Fibroblast of skin of back (primary cell): ENCODE data around the gene USP17L30. TPM values are rescaled to one million over a fixed set of nuclear protein-coding genes. Genes with fewer than 3 reads are reported as not detected.
"Not testable (repeated sequence)": the region's sequence is repeated elsewhere in the genome, so short reads cannot be mapped to it uniquely, and the experiment has no call there.

Source experiments
- DNase-seq: peaks from one replicate; pipeline ENCODE4 v3.0.0-alpha.2; 2013
- polyA plus RNA-seq, 2 experiments: library from polyadenylated mRNA; unstranded; fragments of 120-200 nt; gene quantifications; one replicate each; pipeline ENCODE4 v1.2.1, GENCODE V29; 2013; ENCODE audit not compliant: insufficient read length in 2 of 2

The USP17L30 gene
- not detected for polyA plus RNA-seq (2013, experiment 1 of 2; ENCODE audit: insufficient read length)
- not detected for polyA plus RNA-seq (2013, experiment 2 of 2; ENCODE audit: insufficient read length)

DNA sequence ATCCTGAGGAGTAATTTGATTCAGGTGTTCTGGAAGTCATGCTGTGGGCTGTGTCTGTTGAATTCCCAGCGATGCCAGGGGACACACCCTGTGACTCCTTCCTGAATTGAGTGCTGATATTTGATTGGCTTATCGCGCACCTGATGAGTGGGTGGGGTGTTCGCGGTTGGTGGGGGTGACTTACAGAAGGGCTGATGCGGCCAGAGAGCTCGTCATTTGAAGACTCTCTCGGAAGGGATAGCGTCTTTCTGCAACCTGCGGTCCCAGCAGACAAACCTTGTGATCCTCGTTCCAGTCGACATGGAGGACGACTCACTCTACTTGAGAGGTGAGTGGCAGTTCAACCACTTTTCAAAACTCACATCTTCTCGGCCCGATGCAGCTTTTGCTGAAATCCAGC, at the start of gene USP17L30:
TSS of gene USP17L30 (plus strand) at position 301 of the 400 bp plus-strand sequence. CDS start at position 301, 0 bp downstream.
- not testable (repeated sequence) for DNase-seq

DNA sequence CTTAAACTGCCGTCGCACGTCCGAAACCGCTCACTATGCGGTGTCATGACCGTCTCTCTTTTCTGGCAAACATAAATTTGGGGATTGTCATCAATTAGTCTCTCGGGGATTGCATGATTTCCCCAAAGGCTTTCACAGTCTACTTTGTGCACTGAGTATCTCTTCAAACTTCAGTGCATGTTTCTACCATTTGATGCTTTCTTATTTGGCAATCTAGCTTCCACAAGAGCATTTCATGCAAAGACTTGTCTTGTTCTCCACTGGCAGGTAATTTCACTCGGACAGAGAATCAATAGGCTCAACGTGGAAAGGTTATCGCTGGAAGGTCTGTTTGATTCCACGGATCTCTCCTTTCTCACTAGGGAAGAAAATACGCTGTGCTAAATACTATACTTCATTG, 38.7 kb upstream of the USP17L30 start:
- not testable (repeated sequence) for DNase-seq

- not testable (repeated sequence) for DNase-seq
Observed at GRCh38 chr4:9324865-9325264, 38.1 kb upstream of the USP17L30 start, which contains the start of gene USP17L24. USP17L24 (plus strand) TSS chr4:9325165; CDS start chr4:9325165, 0 bp downstream.

DNA sequence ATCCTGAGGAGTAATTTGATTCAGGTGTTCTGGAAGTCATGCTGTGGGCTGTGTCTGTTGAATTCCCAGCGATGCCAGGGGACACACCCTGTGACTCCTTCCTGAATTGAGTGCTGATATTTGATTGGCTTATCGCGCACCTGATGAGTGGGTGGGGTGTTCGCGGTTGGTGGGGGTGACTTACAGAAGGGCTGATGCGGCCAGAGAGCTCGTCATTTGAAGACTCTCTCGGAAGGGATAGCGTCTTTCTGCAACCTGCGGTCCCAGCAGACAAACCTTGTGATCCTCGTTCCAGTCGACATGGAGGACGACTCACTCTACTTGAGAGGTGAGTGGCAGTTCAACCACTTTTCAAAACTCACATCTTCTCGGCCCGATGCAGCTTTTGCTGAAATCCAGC, 33.3 kb upstream of the USP17L30 start, which contains the start of gene USP17L25:
TSS of gene USP17L25 (plus strand) at position 301 of the 400 bp plus-strand sequence. CDS start at position 301, 0 bp downstream.
- DNase-seq: not testable (repeated sequence)

- DNase-seq: not testable (repeated sequence)
Observed at GRCh38 chr4:9334358-9334757, 28.6 kb upstream of the USP17L30 start, which contains the start of gene USP17L26. USP17L26 (plus strand) TSS chr4:9334658; CDS start chr4:9334658, 0 bp downstream.

DNA sequence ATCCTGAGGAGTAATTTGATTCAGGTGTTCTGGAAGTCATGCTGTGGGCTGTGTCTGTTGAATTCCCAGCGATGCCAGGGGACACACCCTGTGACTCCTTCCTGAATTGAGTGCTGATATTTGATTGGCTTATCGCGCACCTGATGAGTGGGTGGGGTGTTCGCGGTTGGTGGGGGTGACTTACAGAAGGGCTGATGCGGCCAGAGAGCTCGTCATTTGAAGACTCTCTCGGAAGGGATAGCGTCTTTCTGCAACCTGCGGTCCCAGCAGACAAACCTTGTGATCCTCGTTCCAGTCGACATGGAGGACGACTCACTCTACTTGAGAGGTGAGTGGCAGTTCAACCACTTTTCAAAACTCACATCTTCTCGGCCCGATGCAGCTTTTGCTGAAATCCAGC, 23.8 kb upstream of the USP17L30 start, which contains the start of gene USP17L5:
TSS of gene USP17L5 (plus strand) at position 301 of the 400 bp plus-strand sequence. CDS start at position 301, 0 bp downstream.
- not testable (repeated sequence) for DNase-seq

- not testable (repeated sequence) for DNase-seq
Observed at GRCh38 chr4:9343848-9344247, 19.1 kb upstream of the USP17L30 start, which contains the start of gene USP17L27. USP17L27 (plus strand) TSS chr4:9344148; CDS start chr4:9344148, 0 bp downstream.

GRCh38 chr4:9348593-9348992, 14.3 kb upstream of the USP17L30 start, which contains the start of gene USP17L28:
USP17L28 (plus strand) TSS chr4:9348893; CDS start chr4:9348893, 0 bp downstream.
- DNase-seq: not testable (repeated sequence)

GRCh38 chr4:9350866-9351265, 12.1 kb upstream of the USP17L30 start:
- not testable (repeated sequence) for DNase-seq

GRCh38 chr4:9353338-9353737, 9.6 kb upstream of the USP17L30 start, which contains the start of gene USP17L29:
USP17L29 (plus strand) TSS chr4:9353638; CDS start chr4:9353638, 0 bp downstream.
- DNase-seq: not testable (repeated sequence)

DNA sequence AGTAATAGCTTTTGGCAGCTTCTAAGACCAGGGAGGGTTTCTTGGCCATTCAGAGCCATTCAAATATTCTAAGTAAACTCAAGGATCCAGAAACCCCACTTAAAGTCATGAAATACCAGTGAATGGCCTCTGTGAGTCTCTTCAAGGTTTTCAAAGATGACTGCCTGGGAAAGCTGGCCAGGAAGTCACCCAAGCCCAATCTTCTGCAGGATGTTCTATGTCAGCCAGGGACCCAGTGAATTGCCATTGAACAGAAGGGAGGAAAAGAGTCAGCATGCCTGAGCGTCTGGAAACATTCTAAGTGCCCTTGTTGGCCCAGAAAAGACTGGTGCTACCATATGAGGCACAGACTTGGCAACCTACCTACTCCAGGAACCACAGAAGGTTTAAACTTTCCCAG, 17.0 kb downstream of the USP17L30 start:
- not testable (repeated sequence) for DNase-seq

- peak; percentile 4 for DNase-seq
Observed at GRCh38 chr4:9381012-9381534, 18.1 kb downstream of the USP17L30 start.

- no peak for DNase-seq
Observed at GRCh38 chr4:9384126-9384525, 21.2 kb downstream of the USP17L30 start.

GRCh38 chr4:9389001-9389400, 26.1 kb downstream of the USP17L30 start:
- DNase-seq: not testable (repeated sequence)

- DNase-seq: not testable (repeated sequence)
Observed at GRCh38 chr4:9405774-9406173, 42.8 kb downstream of the USP17L30 start.

GRCh38 chr4:9406491-9406890, 43.6 kb downstream of the USP17L30 start:
- not testable (repeated sequence) for DNase-seq

DNA sequence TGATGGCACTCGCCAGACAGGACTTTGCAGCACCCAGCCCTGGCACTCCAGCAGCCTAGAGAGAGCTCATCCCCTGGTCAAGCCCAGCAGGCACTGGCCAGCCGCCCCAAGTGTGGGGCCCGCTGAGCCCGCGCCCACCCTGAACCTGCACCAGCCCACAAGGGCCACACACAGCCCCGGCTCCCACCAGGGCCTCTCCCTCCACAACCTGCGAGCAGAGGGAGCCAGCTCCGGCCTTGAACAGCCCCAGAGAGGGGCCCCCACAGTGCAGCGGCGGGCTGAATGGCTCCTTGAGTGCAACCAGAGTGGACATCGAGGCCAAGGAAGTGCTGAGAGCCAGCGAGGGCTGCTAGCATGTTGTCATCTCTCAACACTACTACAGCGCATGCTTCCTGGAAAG, 46.9 kb downstream of the USP17L30 start:
- no peak for DNase-seq
